ENCODE results near the gene TXLNA.

TXLNA gene

DNA sequence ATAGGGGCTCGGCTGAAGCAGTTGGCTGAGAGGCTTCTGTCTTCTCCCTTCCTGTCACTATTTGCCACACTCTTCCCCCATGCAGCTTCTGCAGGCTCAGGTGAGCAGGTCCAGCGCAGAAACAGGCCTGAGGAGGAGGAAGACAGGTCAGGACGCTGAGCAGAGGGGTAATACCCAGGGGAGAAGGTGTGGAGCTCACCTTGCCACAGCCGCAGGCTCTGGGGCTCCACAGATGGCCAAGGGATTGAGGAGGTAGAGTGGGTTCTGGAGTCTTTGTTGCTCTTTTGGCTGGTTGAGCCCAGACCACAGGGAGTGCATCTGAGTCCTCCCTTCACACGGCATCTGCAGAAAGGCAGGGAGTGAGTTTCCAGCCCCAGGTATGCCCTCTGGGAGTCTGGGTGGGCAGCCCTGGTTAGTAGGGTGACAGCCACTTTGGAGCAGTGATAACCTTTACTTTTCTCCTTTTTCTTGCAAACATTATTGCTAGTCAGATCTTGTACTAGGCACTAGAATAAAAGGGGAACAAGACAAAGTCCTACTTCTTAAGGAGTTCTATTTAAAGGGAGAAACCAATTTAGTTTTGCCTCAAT is 52.5 kb downstream of the TXLNA start:
- TF ChIP-seq ZFX (IDR thresholded peaks at IDR 0.05) = no peak
- TF ChIP-seq, protein P1, sequence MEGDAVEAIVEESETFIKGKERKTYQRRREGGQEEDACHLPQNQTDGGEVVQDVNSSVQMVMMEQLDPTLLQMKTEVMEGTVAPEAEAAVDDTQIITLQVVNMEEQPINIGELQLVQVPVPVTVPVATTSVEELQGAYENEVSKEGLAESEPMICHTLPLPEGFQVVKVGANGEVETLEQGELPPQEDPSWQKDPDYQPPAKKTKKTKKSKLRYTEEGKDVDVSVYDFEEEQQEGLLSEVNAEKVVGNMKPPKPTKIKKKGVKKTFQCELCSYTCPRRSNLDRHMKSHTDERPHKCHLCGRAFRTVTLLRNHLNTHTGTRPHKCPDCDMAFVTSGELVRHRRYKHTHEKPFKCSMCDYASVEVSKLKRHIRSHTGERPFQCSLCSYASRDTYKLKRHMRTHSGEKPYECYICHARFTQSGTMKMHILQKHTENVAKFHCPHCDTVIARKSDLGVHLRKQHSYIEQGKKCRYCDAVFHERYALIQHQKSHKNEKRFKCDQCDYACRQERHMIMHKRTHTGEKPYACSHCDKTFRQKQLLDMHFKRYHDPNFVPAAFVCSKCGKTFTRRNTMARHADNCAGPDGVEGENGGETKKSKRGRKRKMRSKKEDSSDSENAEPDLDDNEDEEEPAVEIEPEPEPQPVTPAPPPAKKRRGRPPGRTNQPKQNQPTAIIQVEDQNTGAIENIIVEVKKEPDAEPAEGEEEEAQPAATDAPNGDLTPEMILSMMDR (conservative IDR thresholded peaks at IDR 0.05) = no peak
- H3K27ac ChIP-seq = no peak overlapping the region

DNA sequence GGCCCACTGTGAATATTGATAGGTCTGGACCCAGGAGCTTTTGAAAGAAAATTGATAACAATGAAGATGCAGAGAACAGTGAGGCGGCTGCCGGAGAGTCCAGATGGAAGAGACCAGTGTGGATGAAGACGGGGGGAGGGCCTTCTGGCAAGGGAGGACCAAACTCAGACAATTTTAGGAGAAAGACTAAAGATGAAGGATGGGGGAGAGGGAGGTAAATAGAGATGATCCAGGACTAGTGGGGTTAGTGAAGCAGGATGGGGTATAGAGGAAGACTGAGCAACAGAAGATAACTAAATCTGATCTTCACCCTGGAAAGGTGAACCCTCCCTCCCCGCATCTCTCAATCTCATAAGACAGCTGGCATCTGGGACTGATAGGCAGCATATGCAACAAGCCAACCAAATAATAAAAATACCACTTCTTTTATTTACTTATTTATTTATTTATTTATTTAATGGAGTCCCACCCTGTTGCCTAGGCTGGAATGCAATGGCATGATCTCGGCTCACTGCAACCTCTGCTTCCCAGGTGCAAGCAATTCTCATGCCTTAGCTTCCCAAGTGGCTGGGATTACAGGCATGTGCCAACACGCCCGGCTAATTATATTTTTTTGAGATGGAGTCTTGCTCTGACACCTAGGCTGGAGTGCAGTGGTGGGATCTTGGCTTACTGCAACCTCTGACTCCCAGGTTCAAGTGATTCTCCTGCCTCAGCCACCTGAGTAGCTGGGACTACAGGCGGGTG is 53.3 kb downstream of the TXLNA start:
- H3K27ac ChIP-seq = no peak overlapping the region
- no peak for TF ChIP-seq ZFX (IDR thresholded peaks at IDR 0.05)
- TF ChIP-seq, protein P1 (conservative IDR thresholded peaks at IDR 0.05) = no peak

- TF ChIP-seq, protein P1 (conservative IDR thresholded peaks at IDR 0.05) = no peak
- no peak for TF ChIP-seq ZFX (IDR thresholded peaks at IDR 0.05)
- H3K27ac ChIP-seq = no peak overlapping the region
These were observed 55.3 kb downstream of the TXLNA start for GRCh38 chr1:32234792-32235191.

DNA sequence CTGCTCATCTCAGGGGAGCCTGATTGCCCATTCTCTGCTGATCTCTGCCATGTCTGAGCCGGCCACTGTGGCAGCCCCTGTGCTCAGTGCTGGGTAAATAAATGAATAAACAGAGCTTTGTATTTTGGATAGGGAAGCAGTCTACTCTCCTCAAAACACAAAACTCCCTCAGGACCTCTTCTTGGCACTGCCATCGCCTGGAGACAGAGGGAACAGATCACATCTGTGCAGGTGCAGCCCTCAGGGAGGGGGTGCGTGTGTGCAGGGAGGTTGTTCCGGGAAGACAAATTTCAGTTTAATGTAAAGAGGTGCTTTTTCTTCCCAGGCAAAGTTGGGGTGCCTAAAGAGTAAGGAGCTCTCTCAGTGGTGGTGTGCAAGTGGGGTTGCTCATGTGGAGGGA is 59.9 kb downstream of the TXLNA start:
- TF ChIP-seq ZFX (IDR thresholded peaks at IDR 0.05) = no peak
- TF ChIP-seq, protein P1 (conservative IDR thresholded peaks at IDR 0.05) = no peak
- H3K27ac ChIP-seq = no peak overlapping the region

DNA sequence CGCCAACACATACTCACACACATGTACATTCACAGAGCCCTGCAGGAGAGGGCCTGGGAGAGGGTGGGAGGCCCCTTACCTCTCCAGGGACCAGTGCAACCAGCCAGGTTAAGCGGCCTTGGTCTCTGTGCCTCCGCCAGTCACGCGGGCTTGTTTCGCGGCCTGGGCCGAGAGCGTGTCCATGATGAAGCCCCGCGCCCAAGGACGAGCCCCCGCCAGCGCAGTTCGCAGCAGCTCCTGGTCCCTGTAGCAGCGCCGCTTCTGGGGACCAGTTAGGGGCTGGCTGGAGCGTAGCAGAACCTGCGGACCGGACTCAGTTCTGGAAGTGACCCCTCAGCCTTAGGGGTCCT is 60.3 kb downstream of the TXLNA start:
- peak overlapping the region; percentile 63 for H3K27ac ChIP-seq
- no peak for TF ChIP-seq ZFX (IDR thresholded peaks at IDR 0.05)
- TF ChIP-seq, protein P1 (conservative IDR thresholded peaks at IDR 0.05) = no peak

DNA sequence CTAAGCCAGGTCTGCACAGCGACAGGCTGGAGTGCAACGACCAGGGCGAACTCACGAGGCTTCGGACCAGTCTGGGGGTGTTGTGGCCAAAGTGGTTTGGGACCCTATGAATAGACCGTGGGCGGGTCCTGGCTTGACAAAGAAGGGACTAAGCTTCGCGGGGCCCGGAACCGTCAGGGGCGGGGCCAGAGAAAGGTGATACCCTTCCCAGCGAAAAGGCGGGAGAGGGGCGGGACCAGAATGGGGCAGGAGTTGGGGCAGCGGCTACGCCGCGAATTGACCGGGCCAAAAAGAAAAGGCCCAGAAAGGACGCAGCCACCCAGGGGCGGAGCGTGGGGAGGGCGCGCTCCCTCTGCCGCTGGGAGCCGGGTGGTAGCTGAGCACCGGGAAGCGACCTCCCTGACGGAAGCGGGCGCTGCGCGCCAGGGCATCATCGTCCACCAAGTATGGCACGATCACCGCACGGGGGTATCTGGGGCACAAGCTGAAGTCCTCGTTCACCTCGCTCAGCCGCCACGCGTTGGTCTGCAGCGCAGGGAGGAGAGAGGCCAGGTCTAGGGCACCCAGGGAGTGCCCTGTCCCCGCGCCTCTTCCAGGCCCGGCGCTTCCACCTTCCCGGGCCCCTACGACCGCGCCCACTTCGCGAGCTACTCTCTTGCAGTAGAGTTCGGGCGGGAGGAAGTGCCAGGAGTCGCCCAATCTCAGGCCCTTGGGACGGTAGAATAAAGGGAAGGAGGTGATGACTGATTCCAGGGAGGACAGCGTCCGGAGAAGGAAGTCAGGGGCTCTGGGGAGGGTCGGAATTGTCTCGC is 60.9 kb downstream of the TXLNA start:
- H3K27ac ChIP-seq = peak overlapping the region; percentile 63
- TF ChIP-seq, protein P1 (conservative IDR thresholded peaks at IDR 0.05) = peak; percentile 27
- peak; percentile 33; the same call in 1 of the 2 replicates for TF ChIP-seq ZFX (IDR thresholded peaks at IDR 0.05)

All from C4-2B (cell line).